ENCODE results near the gene ATF4. TPM values are rescaled to one million over a fixed set of nuclear protein-coding genes. Genes with fewer than 3 reads are reported as not detected.

Gene ATF4
- total RNA-seq, 2 donors from 2014 or later = 301 to 320 TPM

DNA sequence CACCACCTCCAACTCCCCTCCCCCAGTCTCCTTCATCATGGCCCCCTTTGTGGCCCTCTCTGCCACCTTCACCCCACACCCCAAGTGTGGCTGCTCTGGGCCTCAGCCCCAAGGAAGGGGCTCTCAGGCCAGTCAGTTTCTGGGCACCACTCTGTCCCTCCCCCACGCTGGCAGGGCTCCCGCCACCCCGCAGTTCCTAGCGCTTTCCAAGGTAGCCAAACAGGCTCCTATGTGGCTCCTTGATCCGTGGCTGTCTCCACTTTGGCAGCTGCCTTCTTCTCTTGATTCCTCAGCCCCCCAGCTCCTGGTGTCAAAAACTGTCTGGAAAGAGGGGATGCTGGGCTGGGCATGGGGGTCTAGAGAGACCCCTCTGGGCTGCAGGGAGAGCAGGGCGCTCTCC is 39.8 kb downstream of the ATF4 start:
- Histone ChIP-seq H3K27me3 (replicated peaks; ENCODE audit: insufficient read depth) (peaks cover 9% of the 10 kb centered on the region), H3K4me3 (no peak overlapping the region)
- TF ChIP-seq, protein P1, sequence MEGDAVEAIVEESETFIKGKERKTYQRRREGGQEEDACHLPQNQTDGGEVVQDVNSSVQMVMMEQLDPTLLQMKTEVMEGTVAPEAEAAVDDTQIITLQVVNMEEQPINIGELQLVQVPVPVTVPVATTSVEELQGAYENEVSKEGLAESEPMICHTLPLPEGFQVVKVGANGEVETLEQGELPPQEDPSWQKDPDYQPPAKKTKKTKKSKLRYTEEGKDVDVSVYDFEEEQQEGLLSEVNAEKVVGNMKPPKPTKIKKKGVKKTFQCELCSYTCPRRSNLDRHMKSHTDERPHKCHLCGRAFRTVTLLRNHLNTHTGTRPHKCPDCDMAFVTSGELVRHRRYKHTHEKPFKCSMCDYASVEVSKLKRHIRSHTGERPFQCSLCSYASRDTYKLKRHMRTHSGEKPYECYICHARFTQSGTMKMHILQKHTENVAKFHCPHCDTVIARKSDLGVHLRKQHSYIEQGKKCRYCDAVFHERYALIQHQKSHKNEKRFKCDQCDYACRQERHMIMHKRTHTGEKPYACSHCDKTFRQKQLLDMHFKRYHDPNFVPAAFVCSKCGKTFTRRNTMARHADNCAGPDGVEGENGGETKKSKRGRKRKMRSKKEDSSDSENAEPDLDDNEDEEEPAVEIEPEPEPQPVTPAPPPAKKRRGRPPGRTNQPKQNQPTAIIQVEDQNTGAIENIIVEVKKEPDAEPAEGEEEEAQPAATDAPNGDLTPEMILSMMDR (IDR thresholded peaks at IDR 0.05) = no peak

DNA sequence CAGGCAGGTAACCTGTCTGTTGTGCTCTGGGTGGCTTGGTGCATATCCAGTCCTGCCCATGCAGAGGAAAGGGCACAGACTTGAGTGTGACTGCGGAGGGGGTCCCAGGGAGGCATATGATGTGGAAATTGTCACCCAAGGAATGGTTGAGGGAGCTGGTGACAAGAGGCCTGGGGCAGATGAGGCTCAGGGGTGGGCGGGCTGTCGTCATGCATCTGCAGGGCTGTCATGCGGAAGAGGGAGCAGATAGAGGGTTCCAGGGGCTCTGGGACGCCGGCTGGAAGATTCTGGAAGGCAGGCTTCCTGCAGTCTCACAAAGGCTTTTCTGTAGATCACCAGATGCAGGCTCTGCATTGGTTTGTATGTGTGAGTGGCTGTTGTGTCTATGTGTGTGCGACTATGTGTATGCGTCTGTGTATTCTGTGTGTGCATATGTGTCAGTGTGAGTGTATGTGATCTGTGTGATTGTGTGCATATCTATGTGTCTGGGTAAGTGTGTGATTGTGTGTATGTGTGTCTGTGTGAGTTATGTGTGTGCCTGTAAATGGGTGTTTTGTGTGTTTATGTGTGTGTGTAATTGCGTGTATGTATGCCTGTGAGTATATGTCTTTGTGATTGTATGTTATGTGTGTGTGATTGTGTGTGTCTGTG is 42.6 kb downstream of the ATF4 start:
- H3K36me3 ChIP-seq = no peaks in the 10 kb centered on the region
- H3K4me3 ChIP-seq = no peak overlapping the region
- no peaks in the 10 kb centered on the region for H3K9me3 ChIP-seq
- no peak overlapping the region for H3K27ac ChIP-seq
- H3K27me3 ChIP-seq (replicated peaks; ENCODE audit: insufficient read depth) = no peaks in the 10 kb centered on the region
- TF ChIP-seq, protein P1 (IDR thresholded peaks at IDR 0.05) = no peak
- DNase-seq (ENCODE audit: low spot score) = no peak
- H3K4me1 ChIP-seq (ENCODE audit: control insufficient read depth in 1 of 2, low read depth in 2 of 2) = peaks cover 6% of the 10 kb centered on the region in 2 donors
- ATAC-seq (ENCODE audit: insufficient number of reproducible peaks, low FRiP score, low read depth) = no peak

More for the DNA sequence above, 39.8 kb downstream of the ATF4 start:
- ATAC-seq (ENCODE audit: insufficient number of reproducible peaks, low FRiP score, low read depth) (no peak), DNase-seq (ENCODE audit: low spot score) (no peak)
- no peaks in the 10 kb centered on the region for H3K36me3 ChIP-seq
- H3K9me3 ChIP-seq = no peaks in the 10 kb centered on the region
- no peak overlapping the region for H3K27ac ChIP-seq
- peaks cover 6 to 7% of the 10 kb centered on the region in 2 donors for H3K4me1 ChIP-seq (ENCODE audit: control insufficient read depth in 1 of 2, low read depth in 2 of 2)

DNA sequence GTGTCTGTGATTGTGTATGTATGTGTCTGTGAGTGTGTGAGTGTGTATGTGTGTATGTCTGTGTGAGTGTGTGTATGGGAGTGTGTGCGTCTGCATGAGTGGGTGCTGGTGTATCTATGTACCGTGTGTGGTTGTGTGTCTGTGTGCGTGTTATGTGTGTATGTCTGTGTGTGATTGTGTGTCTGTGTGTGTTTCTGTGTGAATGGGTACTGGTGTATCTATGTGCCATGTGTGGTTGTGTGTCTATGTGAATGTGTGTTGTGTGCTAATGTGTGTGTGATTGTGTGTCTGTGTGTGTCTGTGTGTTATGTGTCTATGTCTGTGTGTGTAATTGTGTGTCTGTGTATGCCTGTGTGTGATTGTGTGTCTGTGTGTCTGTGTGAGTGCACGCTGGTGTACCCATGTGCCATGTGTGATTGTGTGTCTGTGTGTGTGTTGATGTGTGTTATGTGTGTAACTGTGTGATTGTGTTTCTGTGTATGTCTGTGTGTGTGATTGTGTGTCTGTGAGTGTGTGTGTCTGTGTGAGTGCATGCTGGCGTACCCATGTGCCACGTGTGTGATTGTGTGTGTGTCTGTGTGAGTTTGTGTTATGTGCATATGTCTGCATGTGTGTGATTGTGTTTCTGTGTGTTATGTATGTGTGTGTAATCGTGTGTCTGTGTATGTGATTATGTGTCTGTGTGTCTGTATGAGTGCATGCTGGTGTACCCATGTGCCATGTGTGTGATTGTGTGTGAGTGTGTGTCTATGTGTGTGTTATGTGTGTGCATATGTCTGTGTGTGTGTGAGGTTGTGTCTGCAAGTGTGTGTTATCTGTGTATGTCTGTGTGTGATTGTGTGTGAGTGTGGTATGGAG is 43.4 kb downstream of the ATF4 start:
- Histone ChIP-seq H3K4me1 (ENCODE audit: control insufficient read depth in 1 of 2, low read depth in 2 of 2) (no peaks in the 10 kb centered on the region), H3K9me3 (no peaks in the 10 kb centered on the region), H3K36me3 (no peaks in the 10 kb centered on the region), H3K27me3 (replicated peaks; ENCODE audit: insufficient read depth) (no peaks in the 10 kb centered on the region), H3K4me3 (no peak overlapping the region), H3K27ac (no peak overlapping the region)
- DNase-seq (ENCODE audit: low spot score) = no peak
- no peak for ATAC-seq (ENCODE audit: insufficient number of reproducible peaks, low FRiP score, low read depth)
- TF ChIP-seq, protein P1 (IDR thresholded peaks at IDR 0.05) = no peak

DNA sequence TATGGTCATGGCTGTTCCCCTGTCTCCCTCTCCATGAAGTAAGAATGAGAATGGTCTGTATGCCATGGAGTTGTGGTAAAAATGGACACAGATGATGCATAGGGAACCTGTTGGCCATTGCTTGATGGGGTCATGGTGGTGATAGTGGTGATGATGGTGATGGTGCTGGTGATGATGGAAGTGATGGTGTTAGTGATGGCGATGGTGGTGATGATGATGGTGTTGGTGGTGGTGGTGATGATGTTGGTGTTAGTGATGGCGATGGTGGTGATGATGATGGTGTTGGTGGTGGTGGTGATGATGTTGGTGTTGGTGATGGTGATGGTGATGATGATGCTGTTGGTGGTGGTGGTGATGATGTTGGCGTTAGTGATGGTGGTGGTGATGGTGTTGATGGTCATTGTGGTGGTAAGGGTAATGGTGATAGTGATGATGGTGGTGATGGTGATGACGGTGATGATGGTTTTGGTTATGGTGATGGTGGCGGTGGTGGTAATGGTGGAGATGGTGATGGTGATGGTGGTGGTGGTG is 45.1 kb downstream of the ATF4 start:
- no peak for DNase-seq (ENCODE audit: low spot score)
- Histone ChIP-seq H3K9me3 (no peaks in the 10 kb centered on the region), H3K4me3 (no peak overlapping the region), H3K36me3 (no peaks in the 10 kb centered on the region), H3K4me1 (ENCODE audit: control insufficient read depth in 1 of 2, low read depth in 2 of 2) (no peaks in the 10 kb centered on the region), H3K27ac (no peak overlapping the region), H3K27me3 (replicated peaks; ENCODE audit: insufficient read depth) (no peaks in the 10 kb centered on the region)
- TF ChIP-seq, protein P1 (IDR thresholded peaks at IDR 0.05) = no peak
- no peak for ATAC-seq (ENCODE audit: insufficient number of reproducible peaks, low FRiP score, low read depth)

Measured in thoracic aorta (tissue), 2 donors.